ENCODE results near the gene FOSB.

DNA sequence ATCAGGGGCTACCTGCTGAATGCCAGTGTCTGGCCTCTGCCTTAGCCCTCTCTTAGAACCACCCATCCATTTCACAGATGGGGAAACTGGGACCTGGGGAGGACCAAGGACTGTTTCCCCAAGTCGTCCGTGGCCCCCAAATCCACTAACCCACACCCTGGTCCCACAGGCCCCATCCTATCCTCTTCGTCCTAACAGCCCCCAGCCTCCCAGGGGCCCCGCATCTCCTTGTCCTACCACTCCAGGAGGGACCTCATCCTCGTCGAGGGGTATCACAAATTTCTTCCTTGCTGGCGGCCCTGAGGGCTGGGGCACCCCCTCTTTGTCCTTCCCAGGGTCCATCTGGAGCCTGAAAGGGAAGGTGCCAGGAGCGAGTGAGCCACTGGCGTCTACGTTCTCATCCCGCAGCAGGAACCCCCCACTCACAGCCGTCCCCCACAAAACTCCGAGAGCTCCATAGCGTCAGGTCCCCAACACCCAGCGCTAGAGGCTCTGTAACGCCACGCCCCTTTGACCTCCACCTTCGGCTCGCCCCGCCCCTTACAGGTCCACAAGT, 44.7 kb upstream of the FOSB start:
- TF ChIP-seq, protein P1, sequence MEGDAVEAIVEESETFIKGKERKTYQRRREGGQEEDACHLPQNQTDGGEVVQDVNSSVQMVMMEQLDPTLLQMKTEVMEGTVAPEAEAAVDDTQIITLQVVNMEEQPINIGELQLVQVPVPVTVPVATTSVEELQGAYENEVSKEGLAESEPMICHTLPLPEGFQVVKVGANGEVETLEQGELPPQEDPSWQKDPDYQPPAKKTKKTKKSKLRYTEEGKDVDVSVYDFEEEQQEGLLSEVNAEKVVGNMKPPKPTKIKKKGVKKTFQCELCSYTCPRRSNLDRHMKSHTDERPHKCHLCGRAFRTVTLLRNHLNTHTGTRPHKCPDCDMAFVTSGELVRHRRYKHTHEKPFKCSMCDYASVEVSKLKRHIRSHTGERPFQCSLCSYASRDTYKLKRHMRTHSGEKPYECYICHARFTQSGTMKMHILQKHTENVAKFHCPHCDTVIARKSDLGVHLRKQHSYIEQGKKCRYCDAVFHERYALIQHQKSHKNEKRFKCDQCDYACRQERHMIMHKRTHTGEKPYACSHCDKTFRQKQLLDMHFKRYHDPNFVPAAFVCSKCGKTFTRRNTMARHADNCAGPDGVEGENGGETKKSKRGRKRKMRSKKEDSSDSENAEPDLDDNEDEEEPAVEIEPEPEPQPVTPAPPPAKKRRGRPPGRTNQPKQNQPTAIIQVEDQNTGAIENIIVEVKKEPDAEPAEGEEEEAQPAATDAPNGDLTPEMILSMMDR (IDR thresholded peaks at IDR 0.05), result no peak
- TF ChIP-seq EP300 (IDR thresholded peaks at IDR 0.05) (no peak), POLR2AphosphoS5 (IDR thresholded peaks at IDR 0.05) (no peak), POLR2A (IDR thresholded peaks at IDR 0.05; ENCODE audit: low read depth) (no peak)

Measured in esophagus muscularis mucosa (tissue), 4 donors.